Measurements from ENCODE around the gene ACACB. TPM values are rescaled to one million over a fixed set of nuclear protein-coding genes. Genes with fewer than 3 reads are reported as not detected.
A peak's percentile ranks its signal among the peaks of the same experiment; 100 is the strongest.

ACACB gene
- 10 to 100 TPM; 21.4 to 23.2 TPM for total RNA-seq

- Mint-ChIP-seq H3K27ac (no peak within 1 kb of the TSS), H3K27me3 (no peaks in the 10 kb centered on the region), H3K4me3 (no peak within 1 kb of the TSS), H3K36me3 (no peaks in the 10 kb centered on the region), H3K4me1 (peaks cover 15% of the 10 kb centered on the region), H3K9me3 (no peaks in the 10 kb centered on the region)
- DNase-seq, result no peak
- no peak for ATAC-seq (ENCODE audit: low read depth)
- POLR2A ChIA-PET, result interaction anchor here (0.6 kb wide), 1 partner anchor 1774 kb away, joined by 4 read pairs; no protein-coding TSS in a partner anchor
Measured at GRCh38 chr12:109115758-109116610, at the start of gene ACACB. ACACB (plus strand) TSS chr12:109116587; CDS start chr12:109139406, 22,819 bp downstream.

- no peak overlapping the region for H3K27ac Mint-ChIP-seq
- H3K4me3 Mint-ChIP-seq, result no peak overlapping the region
- no peak for ATAC-seq (ENCODE audit: low read depth)
- no peak for DNase-seq
- peaks cover 4% of the 10 kb centered on the region for H3K36me3 Mint-ChIP-seq
- POLR2A ChIA-PET, result no interaction called here
- H3K4me1 Mint-ChIP-seq, result no peaks in the 10 kb centered on the region
- peaks cover under 1% of the 10 kb centered on the region for H3K9me3 Mint-ChIP-seq
- H3K27me3 Mint-ChIP-seq, result no peaks in the 10 kb centered on the region
Measured at GRCh38 chr12:109069307-109070271, 46.8 kb upstream of the ACACB start.

GRCh38 chr12:109074866-109075265 is 41.5 kb upstream of the ACACB start:
- Mint-ChIP-seq H3K27me3 (no peaks in the 10 kb centered on the region), H3K27ac (no peak overlapping the region), H3K9me3 (peaks cover 7% of the 10 kb centered on the region), H3K36me3 (peaks cover 23% of the 10 kb centered on the region), H3K4me3 (no peak overlapping the region), H3K4me1 (no peaks in the 10 kb centered on the region)
- DNase-seq (no peak), ATAC-seq (ENCODE audit: low read depth) (no peak)
- POLR2A ChIA-PET, result no interaction called here

GRCh38 chr12:109082751-109083150 is 33.6 kb upstream of the ACACB start:
- Mint-ChIP-seq H3K9me3 (peaks cover 8% of the 10 kb centered on the region), H3K27me3 (no peaks in the 10 kb centered on the region), H3K4me1 (peaks cover 3% of the 10 kb centered on the region), H3K4me3 (no peak overlapping the region), H3K36me3 (peaks cover 26% of the 10 kb centered on the region), H3K27ac (no peak overlapping the region)
- POLR2A ChIA-PET, result no interaction called here
- ATAC-seq (ENCODE audit: low read depth), result no peak
- DNase-seq, result no peak

- Mint-ChIP-seq H3K4me3 (no peak overlapping the region), H3K27ac (no peak overlapping the region), H3K36me3 (peaks cover 17% of the 10 kb centered on the region), H3K9me3 (peaks cover 6% of the 10 kb centered on the region), H3K27me3 (no peaks in the 10 kb centered on the region), H3K4me1 (peaks cover 3% of the 10 kb centered on the region)
- POLR2A ChIA-PET, result no interaction called here
- ATAC-seq (ENCODE audit: low read depth) (no peak), DNase-seq (no peak)
Measured at GRCh38 chr12:109084425-109084824, 32.0 kb upstream of the ACACB start.

GRCh38 chr12:109085590-109085989 is 30.8 kb upstream of the ACACB start:
- POLR2A ChIA-PET, result no interaction called here
- H3K9me3 Mint-ChIP-seq, result no peaks in the 10 kb centered on the region

GRCh38 chr12:109087250-109087649 is 29.1 kb upstream of the ACACB start:
- POLR2A ChIA-PET, result no interaction called here
- Mint-ChIP-seq H3K9me3 (no peaks in the 10 kb centered on the region), H3K4me3 (no peak overlapping the region), H3K27ac (no peak overlapping the region), H3K4me1 (peaks cover 14% of the 10 kb centered on the region), H3K36me3 (peaks cover 4% of the 10 kb centered on the region), H3K27me3 (no peaks in the 10 kb centered on the region)
- DNase-seq (no peak), ATAC-seq (ENCODE audit: low read depth) (no peak)

More at GRCh38 chr12:109085590-109085989, 30.8 kb upstream of the ACACB start:
- H3K36me3 Mint-ChIP-seq, result peaks cover 9% of the 10 kb centered on the region
- H3K4me1 Mint-ChIP-seq, result peaks cover 3% of the 10 kb centered on the region
- H3K4me3 Mint-ChIP-seq, result no peak overlapping the region
- no peaks in the 10 kb centered on the region for H3K27me3 Mint-ChIP-seq
- DNase-seq, result no peak
- ATAC-seq (ENCODE audit: low read depth), result no peak
- H3K27ac Mint-ChIP-seq, result no peak overlapping the region

GRCh38 chr12:109088818-109089217 is 27.6 kb upstream of the ACACB start:
- Mint-ChIP-seq H3K27ac (no peak overlapping the region), H3K4me3 (no peak overlapping the region), H3K4me1 (peaks cover 24% of the 10 kb centered on the region)

GRCh38 chr12:109089683-109090082 is 26.7 kb upstream of the ACACB start:
- peaks cover 24% of the 10 kb centered on the region for H3K4me1 Mint-ChIP-seq
- H3K4me3 Mint-ChIP-seq, result no peak overlapping the region
- H3K36me3 Mint-ChIP-seq, result peaks cover 4% of the 10 kb centered on the region
- no peaks in the 10 kb centered on the region for H3K27me3 Mint-ChIP-seq
- DNase-seq (no peak), ATAC-seq (ENCODE audit: low read depth) (no peak)
- no peaks in the 10 kb centered on the region for H3K9me3 Mint-ChIP-seq
- POLR2A ChIA-PET, result no interaction called here
- no peak overlapping the region for H3K27ac Mint-ChIP-seq

More at GRCh38 chr12:109088818-109089217, 27.6 kb upstream of the ACACB start:
- ATAC-seq (ENCODE audit: low read depth) (no peak), DNase-seq (no peak)
- Mint-ChIP-seq H3K9me3 (no peaks in the 10 kb centered on the region), H3K27me3 (no peaks in the 10 kb centered on the region), H3K36me3 (peaks cover 4% of the 10 kb centered on the region)
- POLR2A ChIA-PET, result no interaction called here

GRCh38 chr12:109092497-109093021 is 23.8 kb upstream of the ACACB start:
- H3K36me3 Mint-ChIP-seq, result no peaks in the 10 kb centered on the region
- no peak for DNase-seq

GRCh38 chr12:109093022-109093918 is 23.1 kb upstream of the ACACB start, which contains the start of gene ALKBH2:
ALKBH2 (minus strand) TSS chr12:109093472; CDS start chr12:109092786, 686 bp downstream.
- Mint-ChIP-seq H3K27ac (peak within 1 kb of the TSS; percentile 84), H3K4me1 (peaks cover 23% of the 10 kb centered on the region), H3K27me3 (peaks cover 1% of the 10 kb centered on the region), H3K4me3 (peak within 1 kb of the TSS; percentile 62), H3K36me3 (peaks cover under 1% of the 10 kb centered on the region), H3K9me3 (no peaks in the 10 kb centered on the region)
- ATAC-seq (ENCODE audit: low read depth), result peak; percentile 69
- peak; percentile 95 for DNase-seq
- POLR2A ChIA-PET, result interaction anchor here (1.0 to 1.5 kb wide), 4 partner anchors 41 to 532 kb away, joined by 3 to 5 read pairs (median 4); partner anchors contain the start of genes SART3, SSH1 and USP30

More at GRCh38 chr12:109092497-109093021, 23.8 kb upstream of the ACACB start:
- H3K9me3 Mint-ChIP-seq, result no peaks in the 10 kb centered on the region
- no peak for ATAC-seq (ENCODE audit: low read depth)
- H3K27ac Mint-ChIP-seq, result peak overlapping the region; percentile 84
- peaks cover 23% of the 10 kb centered on the region for H3K4me1 Mint-ChIP-seq
- POLR2A ChIA-PET, result interaction anchor here (1.0 to 1.5 kb wide), 4 partner anchors 40 to 532 kb away, joined by 3 to 5 read pairs (median 4); partner anchors contain the start of genes SART3, SSH1 and USP30
- peak overlapping the region; percentile 62 for H3K4me3 Mint-ChIP-seq
- H3K27me3 Mint-ChIP-seq, result peaks cover 1% of the 10 kb centered on the region

GRCh38 chr12:109097140-109097434 is 19.3 kb upstream of the ACACB start:
- Mint-ChIP-seq H3K36me3 (peaks cover 22% of the 10 kb centered on the region), H3K4me1 (peaks cover 29% of the 10 kb centered on the region), H3K4me3 (peak overlapping the region; percentile 92), H3K9me3 (no peaks in the 10 kb centered on the region), H3K27ac (no peak overlapping the region), H3K27me3 (peaks cover 1% of the 10 kb centered on the region)
- ATAC-seq (ENCODE audit: low read depth) (no peak), DNase-seq (no peak)
- POLR2A ChIA-PET, result no interaction called here

All from activated naive CD8-positive, alpha-beta T cell treated with anti-CD3 and anti-CD28 coated beads, Interleukin-2, amount 10 ng/mL, durations not matched to agents 7 days and 5 days (primary cell).